ENCODE measurements around the gene CFI.

The CFI gene

GRCh38 chr4:109729718-109730618 is 71.8 kb downstream of the CFI start, which contains the start of gene PLA2G12A:
Gene PLA2G12A, minus strand, starts transcription at chr4:109730070. Its CDS starts 261 bp downstream, at chr4:109729809.
- no peaks in the 10 kb centered on the region for H4K20me1 ChIP-seq (ENCODE audit: low read depth, low read length)
- H3K27me3 ChIP-seq (ENCODE audit: low read length), result no peaks in the 10 kb centered on the region
- peak within 1 kb of the TSS; percentile 87 for H3K4me2 ChIP-seq (ENCODE audit: low read depth, low read length, poor library complexity, severe bottlenecking)
- peak within 1 kb of the TSS; percentile 77 for H3K4me3 ChIP-seq (ENCODE audit: insufficient read depth, low read length, poor library complexity, severe bottlenecking)
- H3K79me2 ChIP-seq (ENCODE audit: insufficient read depth, low read length), result peaks cover 16% of the 10 kb centered on the region
- peak within 1 kb of the TSS; percentile 71 for H3K9ac ChIP-seq (ENCODE audit: low read length)
- no peaks in the 10 kb centered on the region for H3K9me3 ChIP-seq (ENCODE audit: insufficient read depth, low read length)
- no peaks in the 10 kb centered on the region for H3K36me3 ChIP-seq (ENCODE audit: low read length)
- H3F3A ChIP-seq (ENCODE audit: insufficient read depth), result no peaks in the 10 kb centered on the region
- H3K9me2 ChIP-seq (replicated peaks; ENCODE audit: insufficient read depth, low read length), result no peaks in the 10 kb centered on the region
- no peak within 1 kb of the TSS for H3K27ac ChIP-seq (ENCODE audit: low read depth, low read length)
- H2AFZ ChIP-seq (ENCODE audit: low read depth, low read length, severe bottlenecking), result peak within 1 kb of the TSS; percentile 98
- TF ChIP-seq EZH2phosphoT487 (conservative IDR thresholded peaks at IDR 0.05; ENCODE audit: low read length), result no peak
- TF ChIP-seq CTCF (IDR thresholded peaks at IDR 0.05; ENCODE audit: insufficient read depth, low read length, poor library complexity, severe bottlenecking), result no peak

- H3K79me2 ChIP-seq (ENCODE audit: insufficient read depth, low read length), result peaks cover 18% of the 10 kb centered on the region
- TF ChIP-seq EZH2phosphoT487 (conservative IDR thresholded peaks at IDR 0.05; ENCODE audit: low read length), result no peak
- no peak for TF ChIP-seq CTCF (IDR thresholded peaks at IDR 0.05; ENCODE audit: insufficient read depth, low read length, poor library complexity, severe bottlenecking)
- H3K9me2 ChIP-seq (replicated peaks; ENCODE audit: insufficient read depth, low read length), result no peaks in the 10 kb centered on the region
- H3K4me3 ChIP-seq (ENCODE audit: insufficient read depth, low read length, poor library complexity, severe bottlenecking), result peak overlapping the region; percentile 68
- H2AFZ ChIP-seq (ENCODE audit: low read depth, low read length, severe bottlenecking), result peak overlapping the region; percentile 59
- H3K27ac ChIP-seq (ENCODE audit: low read depth, low read length), result no peak overlapping the region
- H3K4me2 ChIP-seq (ENCODE audit: low read depth, low read length, poor library complexity, severe bottlenecking), result peak overlapping the region; percentile 87
- no peaks in the 10 kb centered on the region for H3F3A ChIP-seq (ENCODE audit: insufficient read depth)
- peak overlapping the region; percentile 71 for H3K9ac ChIP-seq (ENCODE audit: low read length)
- H4K20me1 ChIP-seq (ENCODE audit: low read depth, low read length), result no peaks in the 10 kb centered on the region
- no peaks in the 10 kb centered on the region for H3K27me3 ChIP-seq (ENCODE audit: low read length)
- no peaks in the 10 kb centered on the region for H3K9me3 ChIP-seq (ENCODE audit: insufficient read depth, low read length)
- no peaks in the 10 kb centered on the region for H3K36me3 ChIP-seq (ENCODE audit: low read length)
These were observed 72.6 kb downstream of the CFI start for GRCh38 chr4:109729117-109729717.

GRCh38 chr4:109728385-109728784 is 73.4 kb downstream of the CFI start:
- H3K9me3 ChIP-seq (ENCODE audit: insufficient read depth, low read length), result no peaks in the 10 kb centered on the region
- H3K79me2 ChIP-seq (ENCODE audit: insufficient read depth, low read length), result peaks cover 24% of the 10 kb centered on the region
- H3K27me3 ChIP-seq (ENCODE audit: low read length), result no peaks in the 10 kb centered on the region
- H3K4me3 ChIP-seq (ENCODE audit: insufficient read depth, low read length, poor library complexity, severe bottlenecking), result peak overlapping the region; percentile 68
- H3K27ac ChIP-seq (ENCODE audit: low read depth, low read length), result no peak overlapping the region
- no peaks in the 10 kb centered on the region; the same call in 1 of the 2 replicates for H3F3A ChIP-seq (ENCODE audit: insufficient read depth)
- no peaks in the 10 kb centered on the region for H3K36me3 ChIP-seq (ENCODE audit: low read length)
- H3K4me2 ChIP-seq (ENCODE audit: low read depth, low read length, poor library complexity, severe bottlenecking), result peak overlapping the region; percentile 87
- H3K9ac ChIP-seq (ENCODE audit: low read length), result peak overlapping the region; percentile 71
- TF ChIP-seq EZH2phosphoT487 (conservative IDR thresholded peaks at IDR 0.05; ENCODE audit: low read length) (no peak), CTCF (IDR thresholded peaks at IDR 0.05; ENCODE audit: insufficient read depth, low read length, poor library complexity, severe bottlenecking) (no peak)
- no peak overlapping the region for H2AFZ ChIP-seq (ENCODE audit: low read depth, low read length, severe bottlenecking)
- H3K9me2 ChIP-seq (replicated peaks; ENCODE audit: insufficient read depth, low read length), result no peaks in the 10 kb centered on the region
- H4K20me1 ChIP-seq (ENCODE audit: low read depth, low read length), result no peaks in the 10 kb centered on the region
